DOHH2 (cell line): ENCODE measurements around the gene RBKS.

Experiments used
- H3F3A ChIP-seq: fragments of 200-600 bp; sonication (generic), shearing (Covaris generic); 2 replicates; pipeline ENCODE4 v1.6.0; 2016; ENCODE audit warnings: antibody characterized with exemption, mild to moderate bottlenecking; ENCODE audit not compliant: control insufficient read depth, insufficient read depth
- H3K27ac ChIP-seq: fragments of 200-600 bp; sonication (generic); 2 replicates; pipeline ENCODE4 v1.5.1; 2014; ENCODE audit warnings: low read depth, mild to moderate bottlenecking, low read length, moderate library complexity
- H3K27me3 ChIP-seq: fragments of 200-600 bp; sonication (generic); 2 replicates; pipeline ENCODE4 v1.6.1; 2014; ENCODE audit warnings: mild to moderate bottlenecking, low read length, mixed read lengths; ENCODE audit not compliant: control insufficient read depth
- H3K36me3 ChIP-seq: fragments of 200-600 bp; sonication (generic); 2 replicates; pipeline ENCODE4 v1.6.1; 2014; ENCODE audit warnings: mild to moderate bottlenecking, low read length, moderate library complexity, mixed read lengths; ENCODE audit not compliant: control insufficient read depth
- H3K4me1 ChIP-seq: fragments of 200-600 bp; sonication (generic); 2 replicates; pipeline ENCODE4 v1.6.1; 2014; ENCODE audit warnings: mild to moderate bottlenecking, low read length, mixed read lengths; ENCODE audit not compliant: control insufficient read depth
- H3K4me2 ChIP-seq: fragments of 200-600 bp; sonication (generic); 2 replicates; pipeline ENCODE4 v1.6.0; 2014; ENCODE audit warnings: mild to moderate bottlenecking, low read length, moderate library complexity
- H3K4me3 ChIP-seq: fragments of 200-600 bp; sonication (generic); 2 replicates; pipeline ENCODE4 v1.5.1; 2014; ENCODE audit warnings: mild to moderate bottlenecking, low read length, mixed read lengths
- H3K79me2 ChIP-seq: fragments of 200-600 bp; sonication (generic); 2 replicates; pipeline ENCODE4 v1.6.1; 2014; ENCODE audit warnings: mild to moderate bottlenecking, low read length, mixed read lengths; ENCODE audit not compliant: control insufficient read depth
- H3K9me2 ChIP-seq: fragments of 200-600 bp; sonication (generic); replicated peaks from 2 replicates; pipeline ENCODE4 v1.6.1; 2014; ENCODE audit warnings: mild to moderate bottlenecking, low read length, mixed read lengths; ENCODE audit not compliant: control insufficient read depth
- H3K9me3 ChIP-seq: fragments of 200-600 bp; sonication (generic); 2 replicates; pipeline ENCODE4 v1.6.1; 2014; ENCODE audit warnings: antibody characterized with exemption, low read length, mixed read lengths; ENCODE audit not compliant: control insufficient read depth, insufficient read depth
- H4K20me1 ChIP-seq: fragments of 200-600 bp; sonication (generic); 2 replicates; pipeline ENCODE4 v1.6.0; 2014; ENCODE audit warnings: low read depth, mild to moderate bottlenecking, antibody characterized with exemption, low read length, moderate library complexity; ENCODE audit not compliant: control insufficient read depth, insufficient read depth
- CTCF ChIP-seq: fragments of 200-600 bp; sonication (generic); IDR thresholded peaks from one replicate; pipeline ENCODE4 v1.5.1; 2014; ENCODE audit warnings: antibody characterized with exemption, mild to moderate bottlenecking, low read depth, low read length; ENCODE audit not compliant: poor library complexity, severe bottlenecking
- EZH2phosphoT487 ChIP-seq: fragments of 200-600 bp; sonication (generic); IDR thresholded peaks from 2 replicates; pipeline ENCODE4 v1.6.1; 2017; ENCODE audit warnings: borderline replicate concordance, mild to moderate bottlenecking, antibody characterized with exemption, low read length, moderate library complexity, mixed read lengths

Gene RBKS

GRCh38 chr2:27798948-27799645, 91.1 kb downstream of the RBKS start:
- no peak overlapping the region for H3K4me3 ChIP-seq
- H3K79me2 ChIP-seq: no peaks in the 10 kb centered on the region
- H3K9me2 ChIP-seq: no peaks in the 10 kb centered on the region
- no peaks in the 10 kb centered on the region for H3K36me3 ChIP-seq
- H3K4me1 ChIP-seq: no peaks in the 10 kb centered on the region
- no peaks in the 10 kb centered on the region for H4K20me1 ChIP-seq
- no peaks in the 10 kb centered on the region for H3F3A ChIP-seq
- H3K27ac ChIP-seq: no peak overlapping the region
- no peak overlapping the region for H3K4me2 ChIP-seq
- TF ChIP-seq EZH2phosphoT487 (no peak), CTCF (no peak)
- H3K9me3 ChIP-seq: no peaks in the 10 kb centered on the region
- H3K27me3 ChIP-seq: no peaks in the 10 kb centered on the region

- no peaks in the 10 kb centered on the region for H3K36me3 ChIP-seq
- no peaks in the 10 kb centered on the region for H3K9me2 ChIP-seq
- no peaks in the 10 kb centered on the region for H3K4me1 ChIP-seq
- no peaks in the 10 kb centered on the region for H4K20me1 ChIP-seq
- no peak overlapping the region for H3K27ac ChIP-seq
- no peaks in the 10 kb centered on the region for H3K79me2 ChIP-seq
- TF ChIP-seq EZH2phosphoT487: no peak
- TF ChIP-seq CTCF: no peak
- no peaks in the 10 kb centered on the region for H3K9me3 ChIP-seq
- no peaks in the 10 kb centered on the region for H3K27me3 ChIP-seq
- H3F3A ChIP-seq: no peaks in the 10 kb centered on the region
- no peak overlapping the region for H3K4me3 ChIP-seq
- no peak overlapping the region for H3K4me2 ChIP-seq
Measured at GRCh38 chr2:27798486-27798885, 91.7 kb downstream of the RBKS start.

GRCh38 chr2:27797841-27798240, 92.3 kb downstream of the RBKS start:
- Histone ChIP-seq H3K27ac (no peak overlapping the region), H3K4me1 (no peaks in the 10 kb centered on the region), H3K79me2 (no peaks in the 10 kb centered on the region)

More at GRCh38 chr2:27797841-27798240, 92.3 kb downstream of the RBKS start:
- Histone ChIP-seq H3K27me3 (no peaks in the 10 kb centered on the region), H3K36me3 (no peaks in the 10 kb centered on the region), H3K4me3 (no peak overlapping the region), H3K4me2 (no peak overlapping the region), H3F3A (no peaks in the 10 kb centered on the region), H3K9me3 (no peaks in the 10 kb centered on the region), H3K9me2 (no peaks in the 10 kb centered on the region), H4K20me1 (no peaks in the 10 kb centered on the region)
- TF ChIP-seq EZH2phosphoT487 (no peak), CTCF (no peak)
